ENCODE measurements around the gene C5.

GRCh38 chr9:120937127-120937526 is 112.9 kb downstream of the C5 start:
- TF ChIP-seq CTCF (conservative IDR thresholded peaks at IDR 0.05) (no peak), ZFX (IDR thresholded peaks at IDR 0.05) (no peak)
